Measurements from ENCODE around the gene GALK1. TPM values are rescaled to one million over a fixed set of nuclear protein-coding genes. Genes with fewer than 3 reads are reported as not detected.

GALK1 gene
- total RNA-seq, 1 experiment from 2014 or later, result 36.7 TPM

DNA sequence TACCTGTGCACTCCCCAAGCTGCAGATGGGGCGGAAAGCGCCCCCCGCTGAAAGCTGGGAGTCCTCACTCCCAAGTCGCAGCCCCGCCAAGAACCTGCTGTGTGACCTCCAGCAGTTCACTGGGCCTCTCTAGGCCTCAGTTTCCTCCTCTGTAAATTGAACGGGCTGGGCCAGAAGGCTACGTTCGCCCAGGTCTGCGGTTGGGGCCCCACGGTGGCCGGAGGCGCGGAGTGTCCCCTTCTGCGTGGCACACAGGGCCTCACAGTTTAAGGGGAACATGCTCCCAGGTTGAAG, 628 bp downstream of the GALK1 start:
- no peaks in the 10 kb centered on the region for H3K9me3 ChIP-seq (ENCODE audit: control insufficient read depth, low read depth, low read length)
- TF ChIP-seq, protein P1, sequence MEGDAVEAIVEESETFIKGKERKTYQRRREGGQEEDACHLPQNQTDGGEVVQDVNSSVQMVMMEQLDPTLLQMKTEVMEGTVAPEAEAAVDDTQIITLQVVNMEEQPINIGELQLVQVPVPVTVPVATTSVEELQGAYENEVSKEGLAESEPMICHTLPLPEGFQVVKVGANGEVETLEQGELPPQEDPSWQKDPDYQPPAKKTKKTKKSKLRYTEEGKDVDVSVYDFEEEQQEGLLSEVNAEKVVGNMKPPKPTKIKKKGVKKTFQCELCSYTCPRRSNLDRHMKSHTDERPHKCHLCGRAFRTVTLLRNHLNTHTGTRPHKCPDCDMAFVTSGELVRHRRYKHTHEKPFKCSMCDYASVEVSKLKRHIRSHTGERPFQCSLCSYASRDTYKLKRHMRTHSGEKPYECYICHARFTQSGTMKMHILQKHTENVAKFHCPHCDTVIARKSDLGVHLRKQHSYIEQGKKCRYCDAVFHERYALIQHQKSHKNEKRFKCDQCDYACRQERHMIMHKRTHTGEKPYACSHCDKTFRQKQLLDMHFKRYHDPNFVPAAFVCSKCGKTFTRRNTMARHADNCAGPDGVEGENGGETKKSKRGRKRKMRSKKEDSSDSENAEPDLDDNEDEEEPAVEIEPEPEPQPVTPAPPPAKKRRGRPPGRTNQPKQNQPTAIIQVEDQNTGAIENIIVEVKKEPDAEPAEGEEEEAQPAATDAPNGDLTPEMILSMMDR (conservative IDR thresholded peaks at IDR 0.05), result no peak; the same call in 2 of the 3 replicates
- H2BK20ac ChIP-seq (ENCODE audit: low read depth, low read length, poor library complexity, severe bottlenecking), result no peak overlapping the region
- H2BK120ac ChIP-seq (ENCODE audit: low read depth, low read length, poor library complexity, severe bottlenecking), result no peak overlapping the region
- H3K9ac ChIP-seq (ENCODE audit: extremely low read depth, insufficient read length, low read length), result no peak overlapping the region
- no peak overlapping the region for H3T11ph ChIP-seq (ENCODE audit: low read length)
- peak overlapping the region; percentile 64 to 80 for H3K4me3 Mint-ChIP-seq
- no peaks in the 10 kb centered on the region for H4K20me1 ChIP-seq (ENCODE audit: control insufficient read depth, insufficient read depth, insufficient read length)
- H4K91ac ChIP-seq (ENCODE audit: insufficient read length, low read depth, low read length), result no peak overlapping the region
- H4K8ac ChIP-seq (replicated peaks; ENCODE audit: insufficient read length, low read depth, low read length), result no peak overlapping the region
- peaks cover 0 to 6% (median 0%) of the 10 kb centered on the region in 3 experiments; a peak in 3 of 7 replicates for H3K36me3 Mint-ChIP-seq (ENCODE audit: insufficient read depth in 1 of 3, low read depth in 3 of 3)
- H2BK15ac ChIP-seq (ENCODE audit: low read depth, low read length), result no peak overlapping the region
- no peak for DNase-seq
- no peak overlapping the region for H2AFZ ChIP-seq (ENCODE audit: low read length)
- peaks cover 8 to 12% of the 10 kb centered on the region in 2 experiments for H3K4me1 Mint-ChIP-seq
- peaks cover 2% of the 10 kb centered on the region; the same call in 1 of the 2 replicates for H3K27me3 Mint-ChIP-seq (ENCODE audit: low read depth)
- no peaks in the 10 kb centered on the region for H3K79me2 ChIP-seq (ENCODE audit: insufficient read depth, low read length)
- H3K4ac ChIP-seq (ENCODE audit: low read depth, low read length), result no peak overlapping the region
- H2BK5ac ChIP-seq (ENCODE audit: insufficient read length, low read length), result no peak overlapping the region
- peaks cover 11% of the 10 kb centered on the region for H3K23me2 ChIP-seq (ENCODE audit: insufficient read length, low read depth, low read length, poor library complexity, severe bottlenecking)
- no peaks in the 10 kb centered on the region for H3K27me3 ChIP-seq (ENCODE audit: insufficient read depth, low read length)
- H3K79me1 ChIP-seq (ENCODE audit: insufficient read depth, low read depth, low read length, poor library complexity, severe bottlenecking), result no peaks in the 10 kb centered on the region
- H3K56ac ChIP-seq (ENCODE audit: insufficient read length, low read depth, low read length), result no peak overlapping the region
- no peak overlapping the region for H3K23ac ChIP-seq (ENCODE audit: insufficient read length, low read depth, low read length)
- no peak overlapping the region for H3K27ac Mint-ChIP-seq
- no peak overlapping the region for H3K14ac ChIP-seq (ENCODE audit: insufficient read depth, low read length)
- H2AK5ac ChIP-seq (ENCODE audit: insufficient read length, low read length), result no peak overlapping the region
- H3K18ac ChIP-seq (ENCODE audit: insufficient read length, low read depth, low read length), result no peak overlapping the region
- WGBS (ENCODE audit: extremely low coverage, insufficient read length, low lambda C conversion rate), result no CpG with 5 or more reads among the region's 14 CpGs
- no peak overlapping the region for H4K5ac ChIP-seq (ENCODE audit: insufficient read length, low read depth, low read length)
- H3K27ac ChIP-seq (ENCODE audit: insufficient read length, low read depth, low read length), result no peak overlapping the region
- no peaks in the 10 kb centered on the region for H3K4me1 ChIP-seq (ENCODE audit: insufficient read depth, low read length)
- H3K4me2 ChIP-seq (ENCODE audit: insufficient read depth, insufficient read length, low read length), result peak overlapping the region; percentile 48
- H3K9me3 Mint-ChIP-seq, result no peaks in the 10 kb centered on the region
- no peak overlapping the region for H2BK12ac ChIP-seq (ENCODE audit: insufficient read length, low read depth, low read length)
